Vagina (tissue), 2 donors: Measurements from ENCODE around the gene UBE2L3. TPM values are rescaled to one million over a fixed set of nuclear protein-coding genes. Genes with fewer than 3 reads are reported as not detected.
"Not testable (repeated sequence)": the region's sequence is repeated elsewhere in the genome, so short reads cannot be mapped to it uniquely, and the experiment has no call there.

Experiments used
- DNase-seq, 2 donors: peaks; one replicate each; pipeline ENCODE4 v3.0.0-alpha.2; 2017; ENCODE audit errors: extremely low spot score in 2 of 2
- H3K27ac ChIP-seq: fragments of 200-600 bp; sonication (generic); one replicate; pipeline ENCODE4 v1.5.1; 2019
- H3K27me3 ChIP-seq: fragments of 200-600 bp; sonication (generic); one replicate; pipeline ENCODE4 v1.5.1; 2019
- H3K36me3 ChIP-seq, 2 donors: fragments of 200-600 bp; sonication (generic); one replicate each; pipeline ENCODE4 v1.5.1; 2017 to 2019
- H3K4me1 ChIP-seq: fragments of 200-600 bp; sonication (generic); one replicate; pipeline ENCODE4 v1.5.1; 2019
- H3K4me3 ChIP-seq, 2 donors: fragments of 200-600 bp; sonication (generic); 1 replicate in 1 of 2; 2 replicates in 1 of 2; pipeline ENCODE4 v1.5.1; 2016 to 2019
- H3K9me3 ChIP-seq: fragments of 200-600 bp; sonication (generic); one replicate; pipeline ENCODE4 v1.5.1; 2019
- CTCF ChIP-seq, 3 experiments: fragments of 450-650 bp in 2 of 3; fragments of 200-600 bp in 1 of 3; sonication (generic) in 1 of 3; IDR thresholded peaks; one replicate each; pipeline ENCODE4 v1.5.1; 2017 to 2019; ENCODE audit warnings: antibody characterized with exemption in 3 of 3, mild to moderate bottlenecking in 2 of 3, moderate library complexity in 2 of 3
- POLR2A ChIP-seq, 2 donors: fragments of 450-650 bp; IDR thresholded peaks; one replicate each; pipeline ENCODE4 v1.6.1; 2017; ENCODE audit warnings: antibody characterized with exemption in 2 of 2, mild to moderate bottlenecking in 2 of 2, moderate library complexity in 2 of 2
- POLR2AphosphoS5 ChIP-seq, 2 donors: sonication (generic); formaldehyde crosslinking; IDR thresholded peaks; one replicate each; pipeline ENCODE4 v1.9.0; 2017; ENCODE audit warnings: antibody characterized with exemption in 2 of 2, mild to moderate bottlenecking in 2 of 2, low read depth in 1 of 2; ENCODE audit not compliant: insufficient read depth in 1 of 2
- intact Hi-C: fragments of 100-400 bp; cut with DNase I; formaldehyde crosslinking; loops from one replicate; pipeline ENCODE4 v1.15.1; 2023
- total RNA-seq: library from RNA; depleted of rRNA; stranded (reverse); fragments of >200 nt; gene quantifications from one replicate; pipeline ENCODE4 v1.2.3, GENCODE V29; 2016

Gene UBE2L3
- total RNA-seq, 1 donor from 2014 or later, result 32.7 TPM

GRCh38 chr22:21570398-21570797, 2.9 kb downstream of the UBE2L3 start:
- DNase-seq, result no peak
- Histone ChIP-seq H3K27me3 (no peaks in the 10 kb centered on the region), H3K36me3 (no peaks in the 10 kb centered on the region), H3K4me1 (peaks cover 66% of the 10 kb centered on the region), H3K9me3 (no peaks in the 10 kb centered on the region), H3K4me3 (no peak overlapping the region), H3K27ac (no peak overlapping the region)
- no peak for TF ChIP-seq CTCF (IDR thresholded peaks at IDR 0.05)
- no peak for TF ChIP-seq POLR2A (IDR thresholded peaks at IDR 0.05)
- TF ChIP-seq POLR2AphosphoS5 (IDR thresholded peaks at IDR 0.05; ENCODE audit: insufficient read depth in 1 of 2, low read depth in 1 of 2), result no peak
- intact Hi-C loops, result no loop called here

- no peak overlapping the region for H3K27ac ChIP-seq
- TF ChIP-seq CTCF (IDR thresholded peaks at IDR 0.05) (no peak), POLR2AphosphoS5 (IDR thresholded peaks at IDR 0.05; ENCODE audit: insufficient read depth in 1 of 2, low read depth in 1 of 2) (no peak), POLR2A (IDR thresholded peaks at IDR 0.05) (no peak)
- H3K9me3 ChIP-seq, result no peaks in the 10 kb centered on the region
- H3K27me3 ChIP-seq, result no peaks in the 10 kb centered on the region
- no peak overlapping the region for H3K4me3 ChIP-seq
- intact Hi-C loops, result no loop called here
- peaks cover 66% of the 10 kb centered on the region for H3K4me1 ChIP-seq
- no peak for DNase-seq
- no peaks in the 10 kb centered on the region for H3K36me3 ChIP-seq
Measured at GRCh38 chr22:21571679-21572078, 4.2 kb downstream of the UBE2L3 start.

GRCh38 chr22:21573293-21573734, 5.8 kb downstream of the UBE2L3 start:
- Histone ChIP-seq H3K27me3 (no peaks in the 10 kb centered on the region), H3K9me3 (no peaks in the 10 kb centered on the region), H3K27ac (no peak overlapping the region), H3K36me3 (no peaks in the 10 kb centered on the region), H3K4me3 (no peak overlapping the region), H3K4me1 (peaks cover 80% of the 10 kb centered on the region)
- no peak for DNase-seq
- TF ChIP-seq CTCF (IDR thresholded peaks at IDR 0.05) (no peak), POLR2AphosphoS5 (IDR thresholded peaks at IDR 0.05; ENCODE audit: insufficient read depth in 1 of 2, low read depth in 1 of 2) (no peak), POLR2A (IDR thresholded peaks at IDR 0.05) (no peak)
- intact Hi-C loops, result no loop called here

- no peak for DNase-seq
- TF ChIP-seq POLR2A (IDR thresholded peaks at IDR 0.05), result no peak
- no peak for TF ChIP-seq POLR2AphosphoS5 (IDR thresholded peaks at IDR 0.05; ENCODE audit: insufficient read depth in 1 of 2, low read depth in 1 of 2)
- TF ChIP-seq CTCF (IDR thresholded peaks at IDR 0.05), result no peak
- intact Hi-C loops, result no loop called here
Measured at GRCh38 chr22:21573750-21574494, 6.4 kb downstream of the UBE2L3 start.

GRCh38 chr22:21579474-21579851, 11.9 kb downstream of the UBE2L3 start:
- DNase-seq, result no peak
- no peaks in the 10 kb centered on the region for H3K27me3 ChIP-seq
- H3K9me3 ChIP-seq, result no peaks in the 10 kb centered on the region
- intact Hi-C loops, result no loop called here
- no peak overlapping the region for H3K4me3 ChIP-seq
- no peaks in the 10 kb centered on the region for H3K36me3 ChIP-seq
- peaks cover 40% of the 10 kb centered on the region for H3K4me1 ChIP-seq
- no peak for TF ChIP-seq POLR2AphosphoS5 (IDR thresholded peaks at IDR 0.05; ENCODE audit: insufficient read depth in 1 of 2, low read depth in 1 of 2)
- TF ChIP-seq CTCF (IDR thresholded peaks at IDR 0.05), result no peak
- TF ChIP-seq POLR2A (IDR thresholded peaks at IDR 0.05), result no peak
- no peak overlapping the region for H3K27ac ChIP-seq

More at GRCh38 chr22:21573750-21574494, 6.4 kb downstream of the UBE2L3 start:
- no peaks in the 10 kb centered on the region for H3K9me3 ChIP-seq
- H3K4me1 ChIP-seq, result peaks cover 80% of the 10 kb centered on the region
- H3K27me3 ChIP-seq, result no peaks in the 10 kb centered on the region
- no peak overlapping the region for H3K27ac ChIP-seq
- H3K4me3 ChIP-seq, result no peak overlapping the region
- no peaks in the 10 kb centered on the region for H3K36me3 ChIP-seq

GRCh38 chr22:21580623-21581007, 13.1 kb downstream of the UBE2L3 start:
- H3K27me3 ChIP-seq, intact Hi-C loops, H3K9me3 ChIP-seq, H3K27ac ChIP-seq, H3K36me3 ChIP-seq, H3K4me3 ChIP-seq, DNase-seq: not testable (repeated sequence)
- H3K4me1 ChIP-seq, result peaks cover 34% of the 10 kb centered on the region

- DNase-seq, H3K9me3 ChIP-seq, H3K36me3 ChIP-seq, H3K27me3 ChIP-seq, intact Hi-C loops, H3K27ac ChIP-seq, H3K4me3 ChIP-seq: not testable (repeated sequence)
- peaks cover 34% of the 10 kb centered on the region for H3K4me1 ChIP-seq
Measured at GRCh38 chr22:21581009-21581713, 13.6 kb downstream of the UBE2L3 start.
